ENCODE measurements around the gene HPS4. TPM values are rescaled to one million over a fixed set of nuclear protein-coding genes. Genes with fewer than 3 reads are reported as not detected.
A peak's percentile ranks its signal among the peaks of the same experiment; 100 is the strongest.

Gene HPS4
- total RNA-seq, 1 donor, result 64.9 TPM

- DNase-seq (ENCODE audit: low read depth in 2 of 3, low spot score in 2 of 3), result no peak
Measured at GRCh38 chr22:26471522-26471921, 12.1 kb downstream of the HPS4 start.

- no peak for DNase-seq (ENCODE audit: low read depth in 2 of 3, low spot score in 2 of 3)
Measured at GRCh38 chr22:26470807-26471206, 12.8 kb downstream of the HPS4 start.

DNA sequence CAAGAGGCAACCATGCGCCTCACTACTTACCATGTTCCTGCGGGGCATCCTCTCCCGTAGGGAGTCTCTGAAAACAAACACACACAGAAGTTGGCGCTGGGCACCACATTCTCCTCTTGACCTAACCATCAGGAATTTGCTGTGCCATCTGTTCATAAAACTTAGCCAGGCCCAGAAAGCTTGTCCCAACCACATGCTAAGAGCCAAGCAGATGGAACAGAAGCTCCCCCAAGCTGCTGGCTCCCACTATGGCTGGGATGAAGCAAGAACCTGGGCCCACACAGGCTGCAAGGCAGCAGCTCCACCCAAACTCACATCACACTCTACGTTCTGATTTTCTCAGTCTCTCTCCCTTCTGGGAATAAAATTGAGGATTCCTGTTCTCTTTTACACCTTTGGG lies 17.4 kb downstream of the HPS4 start:
- DNase-seq (ENCODE audit: low read depth in 2 of 3, low spot score in 2 of 3), result no peak

DNA sequence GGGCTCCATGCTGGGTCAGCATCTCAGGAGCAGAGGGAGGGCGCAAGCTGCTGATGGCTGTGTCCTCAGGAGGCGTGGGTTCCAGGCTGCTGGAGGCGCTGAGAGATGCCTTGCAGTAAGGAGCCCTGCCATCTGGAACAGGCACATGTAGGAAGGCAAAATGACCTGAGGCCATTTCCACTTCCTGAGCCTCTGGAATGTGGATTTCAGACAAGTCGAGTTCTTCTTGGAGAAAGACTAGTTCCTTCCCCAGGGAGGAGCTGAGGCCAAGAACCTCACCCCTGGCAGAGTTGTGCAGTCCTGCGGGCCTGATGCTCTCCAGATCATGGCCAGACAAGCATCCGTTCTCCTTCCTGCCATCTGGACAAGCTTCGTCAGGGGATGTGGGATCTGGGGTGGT lies 19.3 kb downstream of the HPS4 start:
- DNase-seq (ENCODE audit: low read depth in 2 of 3, low spot score in 2 of 3), result no peak

DNA sequence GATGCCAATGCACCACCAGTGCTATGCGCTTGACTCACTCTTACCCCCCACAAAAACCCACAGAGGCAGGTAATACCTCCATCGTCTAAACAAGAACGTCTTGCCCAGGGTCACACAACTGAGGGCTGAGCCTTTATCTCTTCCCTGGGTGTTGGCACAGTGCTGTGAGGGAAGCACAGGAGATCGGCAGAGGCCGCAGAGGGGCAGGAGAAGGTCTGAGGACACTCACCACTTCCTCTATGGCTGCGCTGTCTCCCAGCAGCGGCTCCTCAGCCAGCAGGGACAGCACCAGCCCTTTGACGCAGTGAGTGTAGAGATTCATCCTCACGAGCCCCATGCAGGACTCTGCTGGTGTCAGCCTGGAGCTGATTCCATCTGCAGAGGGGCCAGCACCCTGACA lies 19.9 kb downstream of the HPS4 start:
- DNase-seq (ENCODE audit: low read depth in 2 of 3, low spot score in 2 of 3), result no peak

- DNase-seq (ENCODE audit: low read depth in 2 of 3, low spot score in 2 of 3), result no peak
Measured at GRCh38 chr22:26463101-26463661, 20.4 kb downstream of the HPS4 start.

DNA sequence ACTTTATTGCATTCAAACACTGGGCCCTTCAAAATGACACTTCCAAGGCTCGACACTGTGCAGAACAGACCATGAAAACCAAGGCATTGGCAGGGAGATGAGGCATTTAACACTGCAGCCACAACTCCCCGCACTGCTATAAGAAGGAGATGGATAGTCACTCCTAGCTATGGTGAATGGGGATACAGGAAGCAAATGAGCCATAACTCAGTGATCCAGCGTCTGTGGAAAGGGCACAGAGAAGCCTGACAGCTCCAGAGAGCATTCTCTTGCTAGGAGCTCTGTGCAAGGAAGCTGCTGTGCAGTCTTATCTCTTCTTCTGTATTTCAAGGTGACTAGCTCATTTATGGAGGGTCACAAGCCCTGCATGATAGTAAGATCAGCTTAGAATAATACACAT lies 20.9 kb downstream of the HPS4 start:
- no peak for DNase-seq (ENCODE audit: low read depth in 2 of 3, low spot score in 2 of 3)

DNA sequence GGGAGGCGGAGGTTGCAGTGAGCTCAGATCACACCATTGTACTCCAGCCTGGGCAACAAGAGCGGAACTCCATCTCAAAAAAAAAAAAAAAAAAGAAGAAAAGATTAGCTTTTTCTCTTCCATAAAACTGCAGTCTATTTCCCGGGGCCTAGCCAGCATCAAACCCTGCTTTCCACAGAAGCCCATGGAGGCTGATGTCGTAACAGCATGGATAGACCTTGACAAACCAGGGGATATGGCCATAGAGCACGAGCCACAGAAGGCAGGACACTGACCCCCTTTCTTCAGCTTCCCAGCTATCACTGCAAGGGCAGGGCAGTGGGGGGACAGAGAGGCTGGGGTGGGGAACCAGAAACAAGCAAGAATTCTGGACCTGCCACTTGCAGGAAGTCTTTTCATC lies 21.5 kb downstream of the HPS4 start:
- DNase-seq (ENCODE audit: low read depth in 2 of 3, low spot score in 2 of 3), result no peak

DNA sequence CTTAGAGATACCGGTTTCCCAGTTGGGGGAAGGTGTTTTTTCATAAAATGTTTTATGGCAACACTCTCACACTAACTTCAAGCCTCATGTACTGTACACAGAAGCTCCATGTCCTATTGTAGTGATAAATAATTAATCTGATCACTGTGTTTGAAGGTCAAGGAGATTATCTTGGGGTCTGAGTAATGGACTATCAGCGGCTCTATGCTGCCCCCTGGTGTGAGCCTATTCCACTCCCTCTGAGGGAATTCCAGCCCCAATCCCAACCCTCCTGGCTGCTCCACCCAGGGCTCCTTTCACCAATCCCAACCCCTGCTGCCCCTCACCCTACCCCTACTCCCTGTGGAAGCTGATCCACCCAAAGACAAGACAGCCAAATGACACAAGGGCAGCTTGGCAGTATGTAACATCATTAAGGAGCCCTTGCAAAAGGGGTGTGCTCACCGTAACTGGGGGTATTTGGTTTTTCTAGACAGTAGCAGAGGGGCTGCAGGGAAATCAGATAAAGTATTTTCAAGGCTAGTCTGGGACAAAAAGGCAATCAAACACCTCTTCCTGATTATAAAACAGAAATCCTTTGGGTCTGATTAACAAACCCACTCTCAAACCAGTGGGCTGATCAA lies 22.3 kb downstream of the HPS4 start:
- DNase-seq (ENCODE audit: low read depth in 2 of 3, low spot score in 2 of 3), result peak in 1 of 3 donors; percentile 34

DNA sequence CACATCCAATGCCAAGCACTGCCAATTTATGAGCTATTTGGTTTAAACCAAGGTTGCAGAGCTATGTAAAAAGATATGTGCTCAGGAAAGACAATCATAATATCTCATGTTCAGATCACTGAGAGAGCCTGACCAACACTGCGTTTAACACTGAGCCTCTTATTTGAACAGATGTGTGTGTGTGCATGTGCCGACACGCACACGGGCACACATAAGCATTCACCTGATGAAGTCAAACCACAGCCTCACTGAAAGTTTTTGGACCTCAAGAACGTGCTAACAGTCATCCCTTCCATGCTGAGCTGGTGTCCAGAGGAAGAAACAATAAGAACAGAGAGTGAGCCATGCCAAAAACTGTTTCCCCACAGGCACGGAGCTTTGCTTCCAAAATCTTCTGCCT lies 23.4 kb downstream of the HPS4 start:
- no peak for DNase-seq (ENCODE audit: low read depth in 2 of 3, low spot score in 2 of 3)

DNA sequence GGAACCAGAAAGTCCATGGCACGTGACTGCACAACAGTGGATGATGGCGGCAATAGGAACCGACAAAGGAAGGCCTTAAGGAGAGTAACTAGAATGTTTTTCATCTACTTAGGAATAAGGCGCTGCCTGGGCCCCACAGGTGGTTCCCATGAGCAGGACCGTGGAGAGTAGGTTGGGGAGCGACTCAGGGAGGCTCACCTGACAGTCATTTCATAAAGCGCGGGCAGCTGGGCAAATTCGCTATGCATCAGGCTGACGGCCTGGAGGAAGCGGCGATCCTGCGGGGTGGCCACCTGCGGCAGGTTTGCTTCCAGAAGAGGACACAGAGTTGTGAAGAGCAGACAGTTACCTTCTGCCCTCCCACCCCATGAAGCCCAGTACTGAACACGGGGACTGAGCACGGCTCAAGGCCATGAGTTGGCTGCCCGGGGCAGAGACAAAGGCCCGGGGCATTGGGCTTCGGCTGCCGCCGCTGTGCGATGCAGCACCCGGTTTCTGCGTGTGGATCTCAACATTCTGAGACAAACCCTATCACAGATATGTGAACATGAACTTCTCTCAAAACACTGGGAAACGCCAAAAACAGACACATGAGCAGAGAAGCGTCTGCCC lies 25.8 kb downstream of the HPS4 start:
- no peak for DNase-seq (ENCODE audit: low read depth in 2 of 3, low spot score in 2 of 3)

GRCh38 chr22:26453812-26454500 lies 29.6 kb downstream of the HPS4 start:
- no peak for DNase-seq (ENCODE audit: low read depth in 2 of 3, low spot score in 2 of 3)

- no peak for DNase-seq (ENCODE audit: low read depth in 2 of 3, low spot score in 2 of 3)
Measured at GRCh38 chr22:26453216-26453615, 30.4 kb downstream of the HPS4 start.

DNA sequence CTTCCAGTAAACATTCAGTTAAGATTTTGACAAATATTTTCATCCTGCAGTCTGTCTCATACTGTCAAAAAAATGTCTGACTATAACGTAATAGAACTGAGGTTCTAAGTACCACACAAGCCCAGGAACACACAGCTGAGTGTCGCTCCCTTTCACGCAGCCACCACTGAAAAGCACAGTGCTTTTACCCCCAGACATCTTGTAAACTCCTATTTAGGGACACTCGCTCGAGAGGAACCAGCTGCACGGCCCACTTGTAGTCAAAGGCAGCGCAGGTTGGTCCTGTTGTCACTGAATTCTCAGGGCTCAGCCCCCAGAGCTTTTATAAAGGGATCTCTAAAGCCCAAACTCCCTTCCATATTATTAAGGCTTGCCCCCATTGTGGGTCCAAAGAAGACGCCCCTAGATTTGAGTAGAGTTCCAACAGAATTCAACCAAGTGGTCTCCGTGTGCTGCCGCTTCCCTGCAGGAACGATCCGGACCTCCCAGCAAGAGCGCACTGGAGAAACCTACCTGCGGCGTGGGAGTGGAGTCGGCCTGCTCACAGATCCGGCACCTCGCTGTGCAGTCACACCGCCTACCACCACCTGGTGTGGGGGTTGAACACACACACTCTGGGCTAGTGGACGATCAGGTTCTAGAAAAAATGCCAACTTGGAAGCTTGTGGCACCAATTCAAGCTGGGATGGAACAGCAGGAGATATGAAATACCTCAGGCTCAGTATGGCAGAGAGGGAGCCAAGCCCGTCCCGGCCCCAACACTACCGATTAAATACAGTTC lies 31.2 kb downstream of the HPS4 start:
- DNase-seq (ENCODE audit: low read depth in 2 of 3, low spot score in 2 of 3), result no peak

DNA sequence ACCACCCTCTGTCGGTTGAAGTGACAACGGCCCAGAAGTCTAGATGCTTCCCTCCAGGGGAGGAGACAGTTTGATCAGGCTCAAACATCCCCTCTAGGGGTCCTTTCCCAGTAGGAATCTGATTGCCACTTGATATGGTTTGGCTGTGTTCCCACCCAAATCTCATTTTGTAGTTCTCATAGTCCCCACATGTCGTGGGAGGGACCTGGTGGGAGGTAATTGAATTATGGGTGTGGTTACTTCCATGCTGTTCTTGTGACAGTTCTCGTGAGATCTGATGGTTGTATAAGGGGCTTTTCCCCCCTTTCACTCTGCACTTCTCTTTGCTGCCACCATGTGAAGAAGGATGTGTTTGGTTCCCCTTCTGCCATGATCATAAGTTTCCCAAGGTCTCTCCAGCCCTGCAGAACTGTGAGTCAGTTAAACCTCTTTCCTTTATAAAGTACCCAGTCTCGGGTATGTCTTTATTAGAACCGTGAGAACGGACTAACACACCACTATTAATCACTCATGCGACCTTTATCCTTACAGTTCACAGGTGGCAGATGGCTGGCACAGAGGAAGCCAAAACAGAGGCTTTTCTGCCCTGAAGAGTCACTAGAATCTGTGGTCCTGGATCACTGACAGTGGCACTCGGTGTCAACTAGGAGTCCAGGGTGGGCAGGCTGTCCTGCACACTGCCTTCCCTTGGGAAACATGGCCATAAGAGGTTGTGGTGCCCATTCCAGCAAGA lies 33.0 kb downstream of the HPS4 start:
- DNase-seq (ENCODE audit: low read depth in 2 of 3, low spot score in 2 of 3), result no peak

GRCh38 chr22:26448941-26449340 lies 34.6 kb downstream of the HPS4 start:
- no peak for DNase-seq (ENCODE audit: low read depth in 2 of 3, low spot score in 2 of 3)

- DNase-seq (ENCODE audit: low read depth in 2 of 3, low spot score in 2 of 3), result no peak
Measured at GRCh38 chr22:26448334-26448733, 35.2 kb downstream of the HPS4 start.

- no peak for DNase-seq (ENCODE audit: low read depth in 2 of 3, low spot score in 2 of 3)
Measured at GRCh38 chr22:26447584-26448329, 35.8 kb downstream of the HPS4 start.

DNA sequence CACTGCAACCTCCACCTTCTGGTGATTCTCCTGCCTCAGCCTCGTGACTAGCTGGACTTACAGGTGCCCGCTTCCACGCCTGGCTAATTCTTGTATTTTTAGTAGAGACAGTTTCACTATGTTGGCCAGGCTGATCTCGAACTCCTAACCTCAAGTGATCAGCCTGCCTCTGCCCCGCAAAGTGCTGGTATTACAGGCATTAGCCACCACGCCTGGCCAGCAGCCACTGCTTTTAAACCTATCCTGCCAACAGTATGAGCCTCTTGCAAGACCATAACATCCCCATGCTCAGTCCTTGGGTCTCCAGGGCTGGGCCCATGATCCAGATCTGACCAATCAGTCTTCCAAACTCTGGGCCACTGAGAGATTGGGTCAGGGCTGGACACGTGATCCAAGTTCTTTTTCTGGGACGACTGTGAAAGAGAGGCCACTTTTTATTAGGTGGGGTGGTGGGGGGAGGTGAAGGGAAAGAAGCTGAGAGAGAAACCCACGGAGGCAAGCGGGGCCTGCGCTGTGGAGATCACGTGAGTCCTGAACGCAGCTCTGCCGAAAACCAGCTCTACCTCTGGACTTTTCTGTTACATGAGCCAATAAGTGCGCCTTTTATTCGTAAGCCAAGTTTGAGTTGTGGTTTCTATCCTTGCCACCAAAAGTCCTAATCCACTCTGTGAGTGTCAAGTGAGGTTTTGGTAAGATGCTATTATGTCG lies 36.6 kb downstream of the HPS4 start:
- no peak for DNase-seq (ENCODE audit: low read depth in 2 of 3, low spot score in 2 of 3)

Data from hematopoietic multipotent progenitor cell (in vitro differentiated cells).